ENCODE measurements around the gene PLXNC1. TPM values are rescaled to one million over a fixed set of nuclear protein-coding genes. Genes with fewer than 3 reads are reported as not detected.

Gene PLXNC1
- total and polyA plus RNA-seq, 2 of the 8 experiments (the other 6 are each of a cell fraction or from before 2014, with no cell fraction given), result 0.83 to 2.0 TPM

- Histone ChIP-seq H2BK120ac (replicated peaks; ENCODE audit: low read depth, low read length) (no peak overlapping the region), H3K18ac (ENCODE audit: extremely low read depth, low read length) (no peak overlapping the region), H2BK5ac (ENCODE audit: low read depth, low read length) (no peak overlapping the region), H3K79me1 (ENCODE audit: low read depth, low read length) (no peaks in the 10 kb centered on the region), H2BK20ac (ENCODE audit: low read length) (no peak overlapping the region), H3K9me3 (ENCODE audit: insufficient read depth in 2 of 2, low read depth in 1 of 2, low read length in 1 of 2) (no peaks in the 10 kb centered on the region), H3K4me1 (replicated peaks in 1 of 4; ENCODE audit: control insufficient read depth in 3 of 4, insufficient read depth in 4 of 4, low read length in 3 of 4) (no peaks in the 10 kb centered on the region), H3K36me3 (ENCODE audit: control insufficient read depth in 2 of 4, insufficient read depth in 4 of 4, low read length in 3 of 4) (no peaks in the 10 kb centered on the region), H2AFZ (ENCODE audit: low read length) (no peak overlapping the region), H2AK5ac (ENCODE audit: low read depth, low read length) (no peak overlapping the region), H3K23ac (ENCODE audit: insufficient read length) (no peak overlapping the region), H2BK15ac (ENCODE audit: low read length) (no peak overlapping the region), H3K9ac (replicated peaks in 1 of 4; ENCODE audit: extremely low read depth in 1 of 4, low read depth in 3 of 4, low read length in 3 of 4) (no peak overlapping the region), H3K27ac (ENCODE audit: low read depth, low read length) (no peak overlapping the region), H4K8ac (ENCODE audit: extremely low read depth, insufficient read depth, low read length) (no peak overlapping the region), H3K4me2 (ENCODE audit: insufficient read depth in 1 of 2, low read depth in 2 of 2, low read length in 2 of 2) (no peak overlapping the region), H3K27me3 (replicated peaks in 1 of 4; ENCODE audit: control insufficient read depth in 3 of 4, extremely low read depth in 1 of 4, insufficient read depth in 3 of 4, low read length in 3 of 4) (no peaks in the 10 kb centered on the region), H3K79me2 (ENCODE audit: control insufficient read depth in 1 of 2, insufficient read depth in 2 of 2, low read length in 2 of 2) (no peaks in the 10 kb centered on the region), H3K4ac (replicated peaks; ENCODE audit: insufficient read length, low read depth, low read length) (no peak overlapping the region), H3K56ac (replicated peaks; ENCODE audit: insufficient read length, low read depth, low read length) (no peak overlapping the region), H3K14ac (ENCODE audit: insufficient read length) (no peak overlapping the region), H3K23me2 (ENCODE audit: low read depth, low read length) (no peaks in the 10 kb centered on the region), H3K4me3 (ENCODE audit: extremely low read depth in 1 of 4, insufficient read depth in 2 of 4, low read depth in 3 of 4, low read length in 4 of 4) (no peak overlapping the region), H4K91ac (replicated peaks; ENCODE audit: insufficient read length, low read length) (no peak overlapping the region), H4K5ac (ENCODE audit: insufficient read length, low read depth, low read length) (no peak overlapping the region), H2BK12ac (ENCODE audit: low read depth, low read length) (no peak overlapping the region), H4K20me1 (replicated peaks in 1 of 2; ENCODE audit: control insufficient read depth in 1 of 2, insufficient read depth in 2 of 2, low read length in 2 of 2) (no peaks in the 10 kb centered on the region)
- DNase-seq (ENCODE audit: low read depth in 1 of 2, low spot score in 2 of 2) (no peak), FAIRE-seq (no peak)
- 72% methylated on average over 5 of the region's 5 CpGs; no CpG with 5 or more reads in 1 of the 2 experiments for whole genome bisulfite sequencing, 2 experiments (ENCODE audit: extremely low coverage in 1 of 2, insufficient coverage in 1 of 2, insufficient read length in 1 of 2, insufficient replicate concordance in 2 of 2, low coverage in 1 of 2, low lambda C conversion rate in 2 of 2, missing lambda C conversion rate in 1 of 2)
- POLR2A ChIA-PET (ENCODE audit: partially characterized antibody), result no interaction called here
- CTCF ChIA-PET (ENCODE audit: partially characterized antibody), result interaction anchor here (1.3 to 1.9 kb wide), 3 partner anchors 10 to 15 kb away, joined by 4 to 9 read pairs (median 6); no protein-coding TSS in a partner anchor
- TF ChIP-seq RBBP5 (IDR thresholded peaks at IDR 0.05; ENCODE audit: borderline replicate concordance, low read depth, low read length), result no peak
- TF ChIP-seq HDAC2 (IDR thresholded peaks at IDR 0.05; ENCODE audit: borderline replicate concordance in 1 of 2, low read depth in 2 of 2, low read length in 2 of 2), result no peak
- TF ChIP-seq, protein P1, sequence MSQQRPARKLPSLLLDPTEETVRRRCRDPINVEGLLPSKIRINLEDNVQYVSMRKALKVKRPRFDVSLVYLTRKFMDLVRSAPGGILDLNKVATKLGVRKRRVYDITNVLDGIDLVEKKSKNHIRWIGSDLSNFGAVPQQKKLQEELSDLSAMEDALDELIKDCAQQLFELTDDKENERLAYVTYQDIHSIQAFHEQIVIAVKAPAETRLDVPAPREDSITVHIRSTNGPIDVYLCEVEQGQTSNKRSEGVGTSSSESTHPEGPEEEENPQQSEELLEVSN (IDR thresholded peaks at IDR 0.05), result no peak
- TF ChIP-seq MAFK (IDR thresholded peaks at IDR 0.05; ENCODE audit: low read depth, low read length), result no peak
- TF ChIP-seq POU5F1 (IDR thresholded peaks at IDR 0.05; ENCODE audit: low read depth, low read length), result no peak
- TF ChIP-seq POLR2AphosphoS5 (IDR thresholded peaks at IDR 0.05; ENCODE audit: low read depth, low read length), result no peak
Measured at GRCh38 chr12:94211021-94211420, 62.6 kb downstream of the PLXNC1 start.
